DLD1 (cell line): ENCODE measurements around the gene RNF40.

ENCODE experiments used
- in situ Hi-C: cut with HindIII; loops from 2 replicates; pipeline ENCODE4 v1.10.0; 2017; ENCODE audit warnings: low sequenced_read_pairs

RNF40 gene

DNA sequence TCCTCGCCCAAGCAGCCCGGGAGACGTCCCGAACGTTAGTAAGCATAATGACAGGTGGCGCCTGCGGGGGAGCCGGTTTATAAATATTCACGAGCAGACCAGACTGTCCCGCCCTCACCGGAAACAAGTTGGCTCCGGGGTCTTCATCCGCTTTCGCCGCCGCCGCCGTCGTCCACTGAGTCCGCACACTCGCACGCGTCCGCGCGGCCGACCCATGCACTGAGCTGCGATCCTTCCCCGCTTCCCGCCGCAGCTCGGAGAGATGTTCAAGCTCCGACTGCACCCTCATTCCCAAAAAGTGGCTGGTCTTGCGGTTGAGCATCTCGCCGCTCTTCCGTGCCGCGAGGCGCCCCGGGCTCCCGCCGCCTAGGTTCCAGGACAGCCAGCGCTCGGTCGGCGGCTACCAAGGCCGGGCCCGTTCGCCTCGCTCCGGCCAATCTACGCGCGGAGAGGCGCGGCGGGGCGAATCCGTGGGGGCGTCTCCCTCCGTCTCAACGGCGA is 645 bp upstream of the RNF40 start:
- in situ Hi-C loops, result no loop called here

GRCh38 chr16:30762991-30763725 is 1.0 kb downstream of the RNF40 start:
- in situ Hi-C loops, result no loop called here

DNA sequence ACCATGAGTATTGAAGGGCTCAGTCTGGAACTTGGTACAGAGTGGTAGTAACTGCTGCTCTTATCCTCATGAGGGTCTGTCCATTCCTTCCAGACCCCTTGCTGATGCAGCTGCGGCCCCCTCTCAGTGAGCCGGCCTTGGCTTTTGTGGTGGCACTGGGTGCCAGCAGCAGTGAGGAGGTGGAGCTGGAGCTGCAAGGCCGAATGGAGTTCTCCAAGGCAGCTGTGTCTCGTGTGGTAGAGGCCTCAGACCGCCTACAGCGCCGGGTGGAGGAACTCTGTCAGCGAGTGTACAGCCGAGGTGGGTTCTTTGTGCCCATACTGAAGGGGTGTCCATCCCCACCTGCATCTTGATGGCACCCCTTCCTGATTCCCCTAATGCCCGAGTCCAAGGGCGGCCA is 2.0 kb downstream of the RNF40 start:
- in situ Hi-C loops, result no loop called here

DNA sequence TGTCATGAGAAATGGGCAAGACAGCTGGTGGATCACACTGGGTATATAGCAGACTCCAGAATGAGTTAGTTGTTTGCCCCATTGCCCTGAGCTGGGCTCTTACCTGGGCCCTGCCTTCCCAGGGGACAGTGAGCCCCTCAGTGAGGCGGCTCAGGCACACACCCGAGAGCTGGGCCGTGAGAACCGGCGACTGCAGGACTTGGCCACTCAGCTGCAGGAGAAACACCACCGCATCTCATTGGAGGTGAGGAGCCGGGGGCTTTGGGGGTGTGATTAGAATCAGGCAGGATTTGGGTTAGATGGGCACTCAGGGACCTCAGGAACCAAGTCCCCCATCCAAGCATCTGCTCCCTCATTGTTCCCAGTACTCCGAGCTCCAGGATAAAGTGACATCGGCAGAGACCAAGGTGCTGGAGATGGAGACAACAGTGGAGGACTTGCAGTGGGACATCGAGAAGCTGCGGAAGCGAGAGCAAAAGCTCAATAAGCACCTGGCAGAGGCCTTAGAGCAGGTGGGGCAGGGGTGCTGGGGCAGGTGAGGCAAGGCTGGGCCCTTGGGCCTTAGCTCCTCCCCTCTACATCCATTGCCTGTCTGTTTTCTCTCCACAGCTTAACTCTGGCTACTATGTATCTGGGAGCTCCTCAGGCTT is 2.8 kb downstream of the RNF40 start:
- in situ Hi-C loops, result no loop called here

DNA sequence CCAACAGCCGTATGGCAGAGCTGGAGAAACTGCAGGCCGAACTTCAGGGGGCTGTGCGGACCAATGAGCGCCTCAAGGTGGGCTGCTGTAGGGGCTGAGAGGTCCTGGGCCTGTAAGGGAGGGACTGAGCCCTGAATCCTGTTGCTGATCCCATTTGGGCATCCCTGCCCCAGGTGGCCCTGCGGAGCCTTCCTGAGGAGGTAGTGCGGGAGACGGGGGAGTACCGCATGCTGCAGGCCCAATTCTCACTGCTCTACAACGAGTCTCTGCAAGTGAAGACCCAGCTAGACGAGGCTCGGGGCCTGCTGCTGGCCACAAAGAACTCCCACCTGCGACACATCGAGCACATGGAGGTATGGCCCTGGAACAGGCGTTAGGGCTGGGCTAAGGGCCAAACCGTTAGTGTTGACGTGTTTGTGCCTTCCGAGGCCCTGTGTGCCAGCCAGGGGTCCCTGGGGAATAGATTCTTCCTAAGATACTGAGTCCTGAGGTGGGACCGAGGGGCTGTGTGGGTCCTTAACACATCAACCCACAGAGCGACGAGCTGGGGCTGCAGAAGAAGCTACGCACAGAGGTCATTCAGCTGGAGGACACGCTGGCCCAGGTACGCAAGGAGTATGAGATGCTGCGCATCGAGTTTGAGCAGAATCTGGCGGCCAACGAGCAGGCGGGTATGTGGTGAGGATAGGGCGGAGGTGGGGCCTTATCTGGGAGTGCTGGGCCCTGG is 4.2 kb downstream of the RNF40 start:
- in situ Hi-C loops, result no loop called here

DNA sequence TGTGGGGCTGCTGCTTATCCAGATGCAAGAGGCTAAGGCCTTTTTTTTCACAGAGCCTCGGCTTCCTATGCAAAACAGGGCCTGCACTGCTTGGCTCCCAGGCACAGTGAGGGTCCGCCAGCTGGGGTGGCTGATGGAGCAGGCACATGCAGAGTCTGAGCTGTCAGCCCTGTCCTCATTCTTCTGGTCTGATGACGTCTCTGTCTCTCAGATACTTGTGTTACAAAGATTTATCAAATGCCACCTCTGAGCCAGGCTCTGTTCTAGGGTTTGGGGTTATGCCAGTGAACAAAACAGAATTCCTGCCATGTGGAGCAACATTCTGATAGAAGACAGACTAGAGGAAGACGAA is 4.8 kb downstream of the RNF40 start:
- in situ Hi-C loops, result no loop called here

DNA sequence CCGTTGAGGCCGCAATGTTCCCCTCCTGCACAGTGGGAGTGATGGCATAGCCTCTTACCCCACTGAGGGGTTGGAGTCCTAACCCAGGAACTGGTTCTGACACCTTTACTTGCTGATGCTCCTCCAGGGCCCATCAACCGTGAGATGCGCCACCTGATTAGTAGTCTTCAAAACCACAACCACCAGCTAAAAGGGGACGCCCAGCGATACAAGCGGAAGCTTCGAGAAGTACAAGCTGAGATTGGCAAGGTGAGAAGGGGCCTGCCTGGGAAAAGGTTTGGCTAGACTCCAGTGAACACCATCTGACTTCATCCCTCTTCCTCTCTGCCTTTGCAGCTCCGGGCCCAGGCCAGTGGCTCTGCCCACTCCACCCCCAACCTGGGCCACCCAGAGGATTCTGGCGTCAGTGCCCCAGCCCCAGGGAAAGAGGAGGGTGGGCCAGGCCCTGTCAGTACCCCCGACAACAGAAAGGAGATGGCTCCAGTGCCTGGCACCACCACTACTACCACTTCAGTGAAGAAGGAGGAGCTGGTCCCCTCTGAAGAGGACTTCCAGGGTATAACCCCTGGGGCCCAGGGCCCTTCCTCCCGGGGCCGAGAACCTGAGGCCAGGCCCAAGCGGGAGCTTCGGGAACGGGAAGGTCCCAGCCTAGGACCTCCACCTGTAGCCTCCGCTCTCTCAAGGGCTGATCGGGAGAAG is 5.8 kb downstream of the RNF40 start:
- in situ Hi-C loops, result no loop called here

- in situ Hi-C loops, result no loop called here
These were observed 6.6 kb downstream of the RNF40 start for GRCh38 chr16:30768583-30769181.

GRCh38 chr16:30769379-30770089 is 7.4 kb downstream of the RNF40 start:
- in situ Hi-C loops, result no loop called here

DNA sequence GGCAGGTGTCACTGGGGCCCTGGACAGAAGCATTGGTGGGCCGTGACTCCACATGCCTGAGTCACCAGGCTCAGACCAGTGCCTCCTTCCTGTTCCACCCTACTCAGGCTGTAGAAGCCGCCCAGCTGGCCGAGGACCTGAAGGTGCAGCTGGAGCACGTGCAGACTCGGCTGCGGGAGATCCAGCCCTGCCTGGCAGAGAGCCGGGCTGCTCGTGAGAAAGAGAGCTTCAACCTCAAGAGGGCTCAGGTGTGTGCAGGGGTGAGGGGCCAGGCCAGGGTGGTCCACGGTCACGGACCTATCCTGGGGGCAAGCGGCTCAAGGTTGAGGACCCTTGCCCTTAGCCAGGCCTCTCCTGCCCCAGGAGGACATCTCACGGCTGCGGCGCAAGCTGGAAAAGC is 9.6 kb downstream of the RNF40 start:
- in situ Hi-C loops, result no loop called here

DNA sequence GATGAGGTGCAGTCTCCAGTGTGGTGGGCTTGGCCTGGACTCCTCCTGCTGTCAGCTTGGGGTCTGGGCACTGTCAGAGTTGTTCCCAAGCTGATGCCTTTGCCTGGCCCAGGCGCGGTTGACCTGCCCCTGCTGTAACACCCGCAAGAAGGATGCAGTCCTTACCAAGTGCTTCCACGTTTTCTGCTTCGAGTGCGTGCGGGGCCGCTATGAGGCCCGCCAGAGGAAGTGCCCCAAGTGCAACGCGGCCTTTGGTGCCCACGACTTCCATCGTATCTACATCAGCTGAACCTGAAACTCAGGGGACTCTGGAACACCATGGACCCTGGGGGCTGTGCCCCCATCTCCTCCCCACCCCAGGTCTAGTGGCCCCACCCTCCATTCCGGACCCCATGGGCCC is 11.7 kb downstream of the RNF40 start:
- in situ Hi-C loops, result no loop called here

DNA sequence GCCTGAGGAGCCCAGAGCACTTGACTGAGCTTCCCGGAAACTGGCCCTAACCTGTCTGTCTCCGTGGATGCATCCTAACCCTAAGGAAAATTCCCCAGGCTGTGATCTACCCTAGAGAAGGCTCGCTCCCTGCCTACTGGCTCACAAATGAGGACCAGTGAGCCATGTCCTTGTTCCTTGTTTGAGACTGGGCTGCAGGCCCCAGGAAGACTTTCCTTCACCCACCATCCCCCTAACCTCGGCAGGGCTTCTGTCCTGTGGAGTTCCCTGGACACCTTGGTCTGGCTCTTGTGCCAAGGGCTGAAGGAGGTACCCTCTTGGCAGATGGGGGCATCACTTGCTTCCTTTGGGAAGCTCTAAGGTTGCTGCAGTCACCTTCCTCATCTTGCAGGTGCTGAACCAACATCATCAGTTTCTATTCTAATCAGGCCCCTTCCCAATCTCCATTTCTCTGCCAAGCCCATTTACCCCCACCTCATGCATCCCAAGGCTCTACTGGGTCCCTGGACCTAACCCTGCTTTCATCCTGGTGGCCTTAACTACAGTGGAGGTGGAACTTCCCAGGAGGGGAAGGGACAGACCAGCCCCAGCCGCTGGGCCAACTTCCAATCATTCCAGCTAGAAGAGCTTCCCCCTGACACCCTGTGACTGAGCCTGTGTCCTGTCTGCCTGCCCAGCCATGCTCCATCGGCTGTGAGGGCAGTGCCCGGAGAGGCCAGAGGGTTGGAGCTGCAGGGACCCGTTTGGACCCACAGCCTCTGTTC is 12.4 kb downstream of the RNF40 start:
- in situ Hi-C loops, result no loop called here

- in situ Hi-C loops, result no loop called here
These were observed 12.9 kb downstream of the RNF40 start for GRCh38 chr16:30775131-30775391.

DNA sequence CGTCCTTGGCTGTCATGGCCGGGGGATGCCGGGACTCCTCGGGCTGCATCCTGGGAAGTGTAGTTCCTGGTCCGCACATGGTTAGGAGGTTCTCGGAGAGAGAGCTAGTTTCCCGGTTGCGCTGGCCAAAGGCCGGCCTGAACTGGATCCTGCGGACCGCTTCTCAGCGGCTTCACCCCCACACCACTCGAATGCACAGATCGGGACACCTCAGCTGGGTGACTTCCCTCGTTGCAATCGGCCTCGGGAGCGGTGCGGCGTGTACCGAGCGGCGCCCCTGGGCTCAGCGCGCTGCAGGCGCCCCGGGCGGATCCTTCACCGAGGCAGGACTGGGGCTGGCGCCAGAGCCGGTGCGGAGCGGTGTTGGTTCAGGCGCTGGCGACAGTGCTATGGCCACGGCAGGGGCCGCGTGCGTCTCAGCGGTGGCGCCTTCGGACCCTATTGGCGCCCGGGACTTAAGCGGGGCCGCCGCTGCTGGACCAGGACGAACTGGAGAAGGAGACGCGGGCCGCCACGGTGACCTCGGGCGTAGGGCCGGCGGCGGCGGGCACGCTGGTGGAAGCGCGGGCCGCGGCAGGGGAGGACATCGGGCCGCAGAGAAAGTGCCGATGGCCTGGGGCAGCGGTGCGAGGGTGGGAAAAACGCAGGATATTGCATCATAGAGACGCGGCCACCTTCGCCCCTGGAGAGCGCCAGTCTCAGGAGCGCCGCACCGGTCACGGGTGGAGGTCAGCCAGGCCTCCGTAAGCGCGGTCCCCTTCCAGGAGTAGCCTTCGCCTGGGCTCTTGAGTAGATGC is 13.5 kb downstream of the RNF40 start:
- in situ Hi-C loops, result no loop called here

DNA sequence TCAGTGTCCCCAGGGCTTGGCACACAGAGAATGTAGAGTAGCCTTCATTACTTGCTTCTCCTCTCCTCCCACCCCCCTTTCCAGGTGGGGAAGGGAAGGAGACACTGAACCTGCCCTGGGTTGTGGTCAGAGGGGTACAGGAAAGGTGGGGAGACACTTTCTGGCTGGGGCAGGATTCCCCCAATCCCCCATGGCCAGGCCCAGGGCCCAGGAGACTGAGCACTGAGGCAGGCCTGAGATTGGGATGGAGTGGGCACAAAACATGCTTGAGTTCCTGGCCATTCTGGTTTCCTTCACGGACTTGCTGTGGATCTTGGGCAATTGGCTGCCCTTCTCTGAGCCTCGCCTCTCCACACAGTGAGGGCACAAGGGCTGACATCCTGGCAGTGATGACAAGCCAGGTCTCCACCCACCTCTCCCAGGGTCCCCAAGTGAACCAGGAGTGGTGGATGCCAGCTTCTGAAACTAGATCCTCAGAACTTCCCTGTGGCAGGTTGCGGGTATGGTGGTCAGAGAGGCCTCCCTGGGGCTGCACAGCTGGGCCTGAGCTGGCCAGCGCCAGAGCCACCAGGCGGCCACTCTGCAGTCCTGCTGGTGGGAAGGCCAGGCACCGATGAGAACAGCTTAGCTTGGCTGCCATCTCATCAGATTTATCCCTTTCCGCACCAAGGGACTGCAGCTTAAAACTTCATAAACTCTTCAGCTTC is 15.6 kb downstream of the RNF40 start:
- in situ Hi-C loops, result no loop called here

- in situ Hi-C loops, result no loop called here
These were observed 16.6 kb downstream of the RNF40 start for GRCh38 chr16:30778549-30779244.

GRCh38 chr16:30779596-30779995 is 17.5 kb downstream of the RNF40 start:
- in situ Hi-C loops, result no loop called here

DNA sequence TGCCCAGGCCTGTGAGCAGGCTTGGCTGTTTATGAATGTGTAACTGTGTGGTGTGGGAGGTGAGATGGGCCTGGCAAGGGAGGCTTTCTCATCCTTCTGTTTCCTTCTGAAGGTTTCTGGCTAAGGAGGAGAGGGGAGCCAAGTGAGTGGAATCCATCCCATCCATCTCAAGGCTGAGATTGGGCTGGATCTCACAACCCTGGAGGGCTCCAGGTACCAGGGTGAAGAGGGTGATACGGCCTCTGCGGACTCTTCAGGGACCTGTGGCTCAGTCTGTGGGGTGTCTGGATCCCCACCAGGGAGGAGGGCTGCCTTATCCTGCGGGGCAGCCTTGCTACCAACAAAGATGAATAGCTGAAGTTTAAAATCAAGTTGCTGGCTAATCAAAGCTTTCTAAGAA is 17.9 kb downstream of the RNF40 start:
- in situ Hi-C loops, result no loop called here
